H9 (cell line): ENCODE results near the gene TANGO6. TPM values are rescaled to one million over a fixed set of nuclear protein-coding genes. Genes with fewer than 3 reads are reported as not detected.

Experiments used
- DNase-seq: peaks from one replicate; pipeline ENCODE4 v3.0.0-alpha.2; 2017
- H2AFZ ChIP-seq: one replicate; pipeline ENCODE4 v1.6.1; 2013; ENCODE audit warnings: mild to moderate bottlenecking, low read length, control low read depth, moderate library complexity
- H2AK5ac ChIP-seq: 2 replicates; pipeline ENCODE4 v1.6.1; 2013; ENCODE audit warnings: low read length, control low read depth, mixed read lengths; ENCODE audit not compliant: insufficient read length
- H2BK120ac ChIP-seq: one replicate; pipeline ENCODE4 v1.6.1; 2013; ENCODE audit warnings: low read depth, mild to moderate bottlenecking, low read length, control low read depth, inconsistent platforms; ENCODE audit not compliant: poor library complexity, severe bottlenecking
- H2BK12ac ChIP-seq: 2 replicates; pipeline ENCODE4 v1.6.1; 2013; ENCODE audit warnings: low read length, control low read depth, mixed read lengths, low read depth; ENCODE audit not compliant: insufficient read length
- H2BK15ac ChIP-seq: 2 replicates; pipeline ENCODE4 v1.6.1; 2013; ENCODE audit warnings: low read depth, low read length, control low read depth
- H2BK20ac ChIP-seq: one replicate; pipeline ENCODE4 v1.6.1; 2013; ENCODE audit warnings: low read depth, mild to moderate bottlenecking, low read length, control low read depth, inconsistent platforms; ENCODE audit not compliant: poor library complexity, severe bottlenecking
- H2BK5ac ChIP-seq: 2 replicates; pipeline ENCODE4 v1.6.1; 2013; ENCODE audit warnings: low read length, control low read depth, mixed read lengths; ENCODE audit not compliant: insufficient read length
- H3K14ac ChIP-seq: 2 replicates; pipeline ENCODE4 v1.6.1; 2013; ENCODE audit warnings: low read length, control low read depth; ENCODE audit not compliant: insufficient read depth
- H3K18ac ChIP-seq: 2 replicates; pipeline ENCODE4 v1.6.1; 2013; ENCODE audit warnings: low read depth, mild to moderate bottlenecking, mixed read lengths, low read length, control low read depth; ENCODE audit not compliant: insufficient read length
- H3K23ac ChIP-seq: 2 replicates; pipeline ENCODE4 v1.6.1; 2013; ENCODE audit warnings: low read length, control low read depth, mixed read lengths, low read depth; ENCODE audit not compliant: insufficient read length
- H3K23me2 ChIP-seq: 2 replicates; pipeline ENCODE4 v1.6.1; 2013; ENCODE audit warnings: low read depth, mild to moderate bottlenecking, mixed read lengths, low read length, control low read depth; ENCODE audit not compliant: insufficient read length, poor library complexity, severe bottlenecking
- H3K27ac ChIP-seq: 2 replicates; pipeline ENCODE4 v1.5.1; 2013; ENCODE audit warnings: low read length, control low read depth, mixed read lengths, low read depth; ENCODE audit not compliant: insufficient read length
- H3K27me3 ChIP-seq: 2 replicates; pipeline ENCODE4 v1.6.1; 2013; ENCODE audit warnings: low read length, control low read depth, inconsistent platforms; ENCODE audit not compliant: insufficient read depth
- H3K4ac ChIP-seq: 2 replicates; pipeline ENCODE4 v1.6.1; 2013; ENCODE audit warnings: low read depth, mild to moderate bottlenecking, control low read depth, inconsistent platforms, low read length, moderate library complexity
- H3K4me1 ChIP-seq: 2 replicates; pipeline ENCODE4 v1.6.1; 2013; ENCODE audit warnings: low read length, control low read depth, inconsistent platforms; ENCODE audit not compliant: insufficient read depth
- H3K4me2 ChIP-seq: 2 replicates; pipeline ENCODE4 v1.6.1; 2013; ENCODE audit warnings: low read length, control low read depth, mixed read lengths; ENCODE audit not compliant: insufficient read length, insufficient read depth
- H3K56ac ChIP-seq: 2 replicates; pipeline ENCODE4 v1.6.1; 2013; ENCODE audit warnings: low read depth, mild to moderate bottlenecking, mixed read lengths, low read length, control low read depth; ENCODE audit not compliant: insufficient read length
- H3K79me1 ChIP-seq: 2 replicates; pipeline ENCODE4 v1.6.1; 2013; ENCODE audit warnings: low read depth, mild to moderate bottlenecking, moderate library complexity, low read length, control low read depth, inconsistent platforms; ENCODE audit not compliant: insufficient read depth, poor library complexity, severe bottlenecking
- H3K79me2 ChIP-seq: 2 replicates; pipeline ENCODE4 v1.6.1; 2013; ENCODE audit warnings: low read length, control low read depth, inconsistent platforms; ENCODE audit not compliant: insufficient read depth
- H3K9ac ChIP-seq: 2 replicates; pipeline ENCODE4 v1.6.1; 2013; ENCODE audit warnings: low read length, control low read depth, mixed read lengths; ENCODE audit not compliant: insufficient read length; ENCODE audit errors: extremely low read depth
- H3K9me3 ChIP-seq: one replicate; pipeline ENCODE4 v1.6.1; 2013; ENCODE audit warnings: low read depth, low read length, inconsistent platforms; ENCODE audit not compliant: control insufficient read depth
- H3T11ph ChIP-seq: one replicate; pipeline ENCODE4 v1.6.1; 2013; ENCODE audit warnings: mild to moderate bottlenecking, low read length, control low read depth, inconsistent platforms
- H4K20me1 ChIP-seq: one replicate; pipeline ENCODE4 v1.6.1; 2013; ENCODE audit not compliant: control insufficient read depth, insufficient read length, insufficient read depth
- H4K5ac ChIP-seq: 2 replicates; pipeline ENCODE4 v1.6.1; 2013; ENCODE audit warnings: low read depth, mild to moderate bottlenecking, mixed read lengths, low read length, control low read depth; ENCODE audit not compliant: insufficient read length
- H4K8ac ChIP-seq: replicated peaks from 2 replicates; pipeline ENCODE4 v1.6.1; 2013; ENCODE audit warnings: low read length, control low read depth, mixed read lengths, low read depth; ENCODE audit not compliant: insufficient read length
- H4K91ac ChIP-seq: 2 replicates; pipeline ENCODE4 v1.6.1; 2013; ENCODE audit warnings: low read depth, mild to moderate bottlenecking, moderate library complexity, mixed read lengths, low read length, control low read depth; ENCODE audit not compliant: insufficient read length
- H3K27ac Mint-ChIP-seq, 3 experiments: 2 replicates in 2 of 3; 3 replicates in 1 of 3; pipeline ENCODE4 v1.8.0; 2020 to 2021; ENCODE audit warnings: mixed read lengths in 3 of 3, mild to moderate bottlenecking in 1 of 3, moderate library complexity in 1 of 3
- H3K27me3 Mint-ChIP-seq: 2 replicates; pipeline ENCODE4 v1.8.0; 2021; ENCODE audit warnings: low read depth, mild to moderate bottlenecking, moderate library complexity, mixed read lengths
- H3K36me3 Mint-ChIP-seq, 3 experiments: 2 replicates in 2 of 3; 3 replicates in 1 of 3; pipeline ENCODE4 v1.8.0; 2020 to 2021; ENCODE audit warnings: low read depth in 3 of 3, mixed read lengths in 3 of 3; ENCODE audit not compliant: insufficient read depth in 1 of 3
- H3K4me1 Mint-ChIP-seq, 2 experiments: 2 replicates each; pipeline ENCODE4 v1.8.0; 2020; ENCODE audit warnings: mixed read lengths in 2 of 2
- H3K4me3 Mint-ChIP-seq, 2 experiments: 2 replicates in 1 of 2; 3 replicates in 1 of 2; pipeline ENCODE4 v1.8.0; 2020 to 2021; ENCODE audit warnings: mild to moderate bottlenecking in 2 of 2, mixed read lengths in 2 of 2, moderate library complexity in 1 of 2
- H3K9me3 Mint-ChIP-seq, 2 experiments: 2 replicates in 1 of 2; 3 replicates in 1 of 2; pipeline ENCODE4 v1.8.0; 2020; ENCODE audit warnings: mild to moderate bottlenecking in 2 of 2, mixed read lengths in 2 of 2, moderate library complexity in 1 of 2
- CTCF ChIP-seq: fragments of 200-600 bp; sonication (generic); conservative IDR thresholded peaks from 3 replicates; pipeline ENCODE4 v1.8.0; 2021; ENCODE audit warnings: antibody characterized with exemption, mild to moderate bottlenecking
- WGBS: extraction: QIAGEN DNeasy Blood & Tissue Kit; methylation state at CpG from one replicate; pipeline ENCODE4 v1.1.7; 2013; ENCODE audit warnings: missing lambda C conversion rate, low lambda C conversion rate, mixed read lengths; ENCODE audit not compliant: insufficient read length; ENCODE audit errors: extremely low coverage; 5-methylcytosine and 5-hydroxymethylcytosine counted together
- total RNA-seq: library from RNA; stranded (reverse); gene quantifications from 2 replicates; pipeline ENCODE4 v1.2.1, GENCODE V29; 2021

TANGO6 gene
- total RNA-seq, 1 experiment from 2014 or later, result 12.0 TPM

- no peak overlapping the region for H2BK12ac ChIP-seq
- peaks cover 10 to 27% (median 22%) of the 10 kb centered on the region in 3 experiments for H3K36me3 Mint-ChIP-seq
- H3K27me3 ChIP-seq, result no peaks in the 10 kb centered on the region
- H3K23me2 ChIP-seq, result no peaks in the 10 kb centered on the region
- H3K4me3 Mint-ChIP-seq, result no peak overlapping the region
- no peaks in the 10 kb centered on the region for H3K9me3 Mint-ChIP-seq
- H3K56ac ChIP-seq, result no peak overlapping the region
- no CpG with 5 or more reads among the region's 2 CpGs for WGBS
- H2BK20ac ChIP-seq, result no peak overlapping the region
- no peak overlapping the region for H3K18ac ChIP-seq
- H2AFZ ChIP-seq, result no peak overlapping the region
- no peak overlapping the region for H4K8ac ChIP-seq
- peaks cover 25 to 32% of the 10 kb centered on the region in 2 experiments for H3K4me1 Mint-ChIP-seq
- no peak for DNase-seq
- no peak overlapping the region for H3K4me2 ChIP-seq
- H4K5ac ChIP-seq, result no peak overlapping the region
- no peaks in the 10 kb centered on the region for H3K79me1 ChIP-seq
- no peak overlapping the region for H2BK120ac ChIP-seq
- no peaks in the 10 kb centered on the region for H4K20me1 ChIP-seq
- H3K27me3 Mint-ChIP-seq, result no peaks in the 10 kb centered on the region
- H4K91ac ChIP-seq, result no peak overlapping the region
- no peak overlapping the region for H3K27ac ChIP-seq
- no peak overlapping the region for H3K4ac ChIP-seq
- H3K9ac ChIP-seq, result no peak overlapping the region
- H3K23ac ChIP-seq, result no peak overlapping the region
- no peak overlapping the region for H3T11ph ChIP-seq
- H2AK5ac ChIP-seq, result no peak overlapping the region
- H3K14ac ChIP-seq, result no peak overlapping the region
- H3K27ac Mint-ChIP-seq, result peak overlapping the region; percentile 12 to 93 (median 59); a peak in 4 of 7 replicates
- peaks cover 13% of the 10 kb centered on the region for H3K4me1 ChIP-seq
- H2BK5ac ChIP-seq, result no peak overlapping the region
- TF ChIP-seq CTCF, result no peak
- no peaks in the 10 kb centered on the region for H3K79me2 ChIP-seq
- H2BK15ac ChIP-seq, result no peak overlapping the region
- no peaks in the 10 kb centered on the region for H3K9me3 ChIP-seq
These were observed 44.9 kb upstream of the TANGO6 start for GRCh38 chr16:68798398-68798797.
